GM21447 (cell line): ENCODE measurements around the gene SPIN2B.
"Not testable (repeated sequence)": the region's sequence is repeated elsewhere in the genome, so short reads cannot be mapped to it uniquely, and the experiment has no call there.

ENCODE experiments used
- ATAC-seq: cut with Tn5 transposase; IDR thresholded peaks from one replicate; pipeline ENCODE4 v1.9.1; 2021; ENCODE audit not compliant: unreplicated experiment

The SPIN2B gene

GRCh38 chrX:57121162-57121755 is at the start of gene SPIN2B:
Gene SPIN2B, minus strand, starts transcription at chrX:57121548.
- ATAC-seq: peak; percentile 100

DNA sequence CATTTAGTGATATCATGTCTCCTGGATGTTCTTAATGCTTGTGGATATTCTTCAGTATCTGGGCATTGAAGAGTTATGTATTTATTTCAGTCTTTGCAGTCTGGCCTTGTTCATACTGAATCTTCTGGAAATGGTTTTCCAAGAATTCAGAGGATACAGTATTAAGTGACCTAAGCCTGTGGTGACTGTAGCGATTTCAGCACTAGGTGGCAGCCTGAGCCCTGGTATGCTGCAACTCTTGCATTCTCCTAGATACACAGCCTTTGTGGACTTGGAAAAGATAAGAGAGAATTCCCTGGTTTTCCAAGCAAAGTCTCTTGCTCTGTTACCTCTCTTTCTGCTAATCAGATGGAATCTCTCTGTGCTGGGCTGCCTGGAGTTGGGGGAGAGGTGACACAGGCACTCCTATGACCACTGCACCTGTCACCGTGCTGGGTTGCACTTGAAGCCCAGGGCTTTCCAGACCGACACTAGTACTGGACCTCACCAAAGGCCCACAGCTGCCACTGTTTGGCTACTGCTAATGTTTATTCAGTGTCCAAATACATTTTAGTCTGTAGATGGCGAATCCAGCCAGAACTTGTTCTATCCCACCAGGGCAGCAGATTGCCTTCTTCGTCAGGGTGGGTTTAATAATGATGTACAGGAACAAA is 35.2 kb upstream of the SPIN2B start:
- no peak for ATAC-seq

DNA sequence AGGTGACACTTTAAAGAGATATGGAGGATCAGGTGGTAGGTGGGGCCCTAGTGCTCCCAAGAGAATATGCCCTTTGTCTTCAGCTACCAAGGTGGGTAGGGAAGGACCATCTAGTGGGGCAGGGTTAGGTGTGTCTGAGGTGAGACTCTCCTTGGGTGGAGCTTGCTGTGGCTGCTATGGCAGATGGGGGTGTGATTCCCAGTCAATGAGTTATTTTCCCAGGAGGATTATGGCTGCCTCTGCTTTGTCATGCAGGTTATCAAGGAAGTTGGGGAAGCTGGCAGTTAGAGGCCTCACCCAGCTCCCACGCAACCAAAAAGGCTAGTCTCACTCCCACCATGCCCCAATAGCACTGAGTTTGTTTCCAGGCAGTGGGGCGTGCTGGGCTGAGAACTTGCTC is 33.8 kb upstream of the SPIN2B start:
- ATAC-seq: no peak

DNA sequence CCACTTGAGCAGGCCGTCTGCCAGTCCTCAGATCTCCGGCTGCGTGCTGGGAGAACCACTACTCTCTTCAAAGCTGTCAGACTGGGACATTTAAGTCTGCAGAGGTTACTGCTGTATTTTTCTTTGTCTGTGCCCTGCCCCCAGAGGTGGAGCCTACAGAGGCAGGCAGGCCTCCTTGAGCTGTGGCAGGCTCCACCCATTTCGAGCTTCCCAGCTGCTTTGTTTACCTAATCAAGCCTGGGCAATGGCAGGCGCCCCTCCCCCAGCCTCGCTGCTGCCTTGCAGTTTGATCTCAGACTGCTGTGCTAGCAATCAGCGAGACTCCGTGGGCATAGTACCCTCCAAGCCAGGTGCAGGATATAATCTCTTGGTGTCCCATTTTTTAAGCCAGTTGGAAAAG is 30.9 kb upstream of the SPIN2B start:
- not testable (repeated sequence) for ATAC-seq

- no peak for ATAC-seq
Observed at GRCh38 chrX:57138674-57139073, 17.3 kb upstream of the SPIN2B start.

DNA sequence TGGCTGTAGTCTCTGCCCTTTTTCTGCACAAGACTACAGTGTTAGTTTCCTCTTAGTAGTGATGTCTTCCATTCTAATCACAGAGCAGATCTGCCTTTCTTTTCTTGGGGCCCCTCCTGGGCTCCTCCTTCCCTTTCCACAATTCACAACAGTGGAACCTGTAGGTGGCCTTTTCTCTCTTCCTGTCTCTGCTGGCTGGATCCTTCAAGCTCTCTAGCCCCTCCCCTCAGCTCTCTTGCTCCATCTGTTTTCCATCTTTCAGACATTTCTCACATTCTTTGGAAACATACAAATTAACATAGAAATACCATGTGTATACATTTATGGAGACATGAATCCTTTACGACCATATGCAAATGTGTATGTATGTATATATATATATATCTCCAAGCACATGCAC is 16.2 kb upstream of the SPIN2B start:
- no peak for ATAC-seq

DNA sequence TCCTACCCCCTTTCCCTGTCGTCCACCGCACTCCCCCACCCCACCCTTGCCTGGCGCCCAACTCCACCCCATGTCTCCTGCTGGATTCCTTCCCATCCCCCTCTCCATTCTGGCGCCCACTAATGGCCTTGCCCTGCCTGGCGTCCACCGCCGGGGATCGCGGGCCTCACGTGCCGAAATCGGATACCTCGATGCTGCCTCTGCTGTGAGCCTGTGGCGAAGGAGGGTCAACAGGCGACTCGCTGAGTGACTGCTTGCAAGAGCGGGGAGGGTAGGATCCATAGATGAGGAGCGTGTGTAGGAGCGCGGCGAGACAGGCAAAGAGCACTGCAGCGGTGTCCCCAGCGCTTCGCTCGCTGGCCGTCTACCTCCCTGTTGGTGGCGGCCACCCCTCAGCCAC is 15.7 kb upstream of the SPIN2B start, which contains the start of gene SPIN2A:
Gene SPIN2A, minus strand, starts transcription at position 325 of the 400 bp plus-strand sequence. CDS start 800 bp downstream, outside the sequence.
- ATAC-seq: not testable (repeated sequence)

GRCh38 chrX:57136589-57136988 is 15.2 kb upstream of the SPIN2B start:
- not testable (repeated sequence) for ATAC-seq

- ATAC-seq: no peak
Observed at GRCh38 chrX:57135287-57135686, 13.9 kb upstream of the SPIN2B start.

DNA sequence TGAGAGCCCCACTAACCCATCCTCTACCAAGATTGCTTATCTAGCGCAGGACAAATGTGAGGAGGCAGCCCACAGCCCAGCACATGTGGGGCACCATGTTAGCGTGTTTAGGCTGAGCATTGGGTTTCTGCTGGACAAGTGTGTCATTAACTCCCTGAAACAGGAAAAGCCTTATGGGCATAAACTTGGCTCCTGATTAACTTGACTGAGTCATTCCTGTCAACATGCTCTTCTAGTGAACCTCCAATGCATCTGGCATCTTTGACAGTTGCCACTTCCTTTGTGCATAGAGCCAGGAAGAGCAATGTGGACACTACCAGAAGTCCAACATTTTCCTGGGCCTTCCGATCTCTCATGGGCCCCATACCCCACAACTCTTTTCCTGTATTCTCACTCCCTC is 13.4 kb upstream of the SPIN2B start:
- ATAC-seq: no peak

DNA sequence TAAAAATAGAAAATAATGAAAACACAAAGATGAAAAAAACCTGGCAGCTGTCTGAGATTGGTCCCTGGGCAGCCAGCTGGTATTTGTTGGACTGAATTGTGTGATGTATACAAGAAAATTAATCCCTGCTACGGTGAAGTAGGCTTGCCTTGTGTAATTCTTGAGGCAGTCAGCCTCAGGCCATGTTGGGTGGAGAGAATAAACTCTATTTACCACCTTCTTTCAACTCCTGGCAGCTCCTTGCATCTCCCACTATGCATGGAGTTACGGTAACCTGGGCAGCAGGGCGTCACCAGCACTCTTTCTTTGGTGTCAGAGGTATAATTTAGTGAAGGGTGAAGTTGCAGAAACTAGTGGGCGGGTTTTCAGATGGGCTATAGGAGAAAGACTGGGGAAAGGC is 12.4 kb upstream of the SPIN2B start:
- no peak for ATAC-seq

DNA sequence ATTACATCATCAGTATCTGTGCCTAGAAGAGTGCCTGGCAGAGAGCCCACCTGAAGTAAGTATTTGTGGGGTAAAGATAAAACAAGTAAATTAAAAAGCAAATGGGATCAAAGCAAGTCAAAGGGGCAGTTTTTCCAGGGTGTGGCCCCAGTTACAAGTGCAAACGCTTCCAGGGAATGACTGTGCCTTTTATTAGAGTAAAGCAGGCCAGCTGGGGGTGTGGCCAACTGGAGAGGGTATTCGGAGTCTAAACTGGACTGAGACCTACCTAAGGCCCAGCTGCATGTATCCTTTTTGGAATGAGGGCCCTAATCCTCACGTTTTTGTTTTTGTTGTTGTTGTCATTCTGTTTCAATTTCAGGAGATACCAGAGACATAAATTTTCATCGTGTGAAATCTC is 11.9 kb upstream of the SPIN2B start:
- ATAC-seq: not testable (repeated sequence)

- ATAC-seq: no peak
Observed at GRCh38 chrX:57132046-57132445, 10.7 kb upstream of the SPIN2B start.

GRCh38 chrX:57121816-57122215 is 468 bp upstream of the SPIN2B start:
- ATAC-seq: no peak

DNA sequence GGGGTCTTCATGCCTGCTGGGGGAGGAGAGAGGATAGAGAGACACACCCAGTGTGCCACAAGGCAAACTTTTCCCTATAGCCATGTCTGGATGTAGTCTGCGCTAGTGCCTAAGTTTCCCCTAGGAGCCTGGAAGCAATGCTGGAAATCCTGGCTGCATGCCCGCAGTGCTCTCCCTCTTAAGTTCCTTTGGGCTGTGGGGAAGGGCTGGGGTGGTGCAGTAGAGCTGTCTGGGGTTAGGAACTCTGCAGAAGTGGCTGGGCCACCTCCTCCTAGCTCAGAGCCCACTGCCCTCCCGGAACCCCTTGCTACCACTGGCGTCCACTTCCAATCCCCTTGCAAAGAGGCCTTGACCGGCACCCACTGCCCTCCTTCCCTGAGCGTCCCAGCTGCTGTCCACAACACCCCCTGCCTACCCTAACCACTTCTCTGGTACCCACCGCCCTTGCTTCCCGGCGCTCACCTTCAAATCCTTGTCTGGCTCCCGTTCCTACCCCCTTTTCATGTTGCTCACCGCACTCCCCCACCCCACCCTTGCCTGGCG is 658 bp downstream of the SPIN2B start:
- ATAC-seq: not testable (repeated sequence)

- no peak for ATAC-seq
Observed at GRCh38 chrX:57119416-57119815, 1.9 kb downstream of the SPIN2B start.

DNA sequence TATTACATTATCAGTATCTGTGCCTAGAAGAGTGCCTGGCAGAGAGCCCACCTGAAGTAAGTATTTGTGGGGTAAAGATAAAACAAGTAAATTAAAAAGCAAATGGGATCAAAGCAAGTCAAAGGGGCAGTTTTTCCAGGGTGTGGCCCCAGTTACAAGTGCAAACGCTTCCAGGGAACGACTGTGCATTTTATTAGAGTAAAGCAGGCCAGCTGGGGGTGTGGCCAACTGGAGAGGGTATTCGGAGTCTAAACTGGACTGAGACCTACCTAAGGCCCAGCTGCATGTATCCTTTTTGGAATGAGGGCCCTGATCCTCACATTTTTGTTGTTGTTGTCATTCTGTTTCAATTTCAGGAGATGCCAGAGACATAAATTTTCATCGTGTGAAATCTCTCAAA is 3.8 kb downstream of the SPIN2B start:
- not testable (repeated sequence) for ATAC-seq

DNA sequence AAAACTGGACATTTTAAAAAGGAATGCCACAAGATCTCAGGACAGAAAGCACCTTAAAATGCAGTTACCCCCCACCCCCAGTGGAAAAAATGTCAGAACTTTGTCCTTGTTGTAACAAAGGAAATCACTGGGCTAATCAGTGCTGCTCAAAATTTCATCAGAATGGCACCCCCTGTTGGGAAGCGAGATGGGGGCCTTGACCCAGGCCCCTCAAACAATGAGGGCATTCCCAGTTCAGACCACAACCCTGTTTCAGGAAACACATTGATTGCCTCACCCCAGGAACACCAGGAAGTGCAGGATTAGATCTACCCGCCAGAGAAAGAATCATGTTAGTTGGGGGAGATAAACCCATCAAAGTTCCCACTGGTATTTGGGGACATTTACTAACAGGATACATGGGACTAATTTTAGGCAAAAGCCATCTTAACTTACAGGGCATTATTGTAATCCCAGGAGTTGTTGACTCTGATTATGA is 16.4 kb downstream of the SPIN2B start:
- no peak for ATAC-seq

DNA sequence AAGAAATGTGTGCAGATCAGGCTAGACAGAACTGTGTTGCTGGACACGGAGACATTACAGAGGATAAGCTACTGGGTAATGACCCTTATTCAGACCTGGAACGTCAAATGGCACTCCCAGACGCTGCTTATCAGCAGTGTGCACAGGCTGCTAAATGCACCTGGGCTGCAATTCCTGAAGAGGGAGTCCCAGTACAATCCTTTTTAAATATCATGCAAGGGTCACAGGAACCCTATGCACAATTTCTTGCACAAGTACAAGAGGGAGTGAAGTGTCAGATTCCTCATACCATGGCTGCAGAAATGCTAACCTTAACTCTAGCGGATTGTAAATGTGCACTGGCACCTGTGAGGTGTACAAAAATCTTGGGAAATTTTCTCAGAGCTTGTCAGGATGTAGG is 16.9 kb downstream of the SPIN2B start:
- ATAC-seq: no peak

DNA sequence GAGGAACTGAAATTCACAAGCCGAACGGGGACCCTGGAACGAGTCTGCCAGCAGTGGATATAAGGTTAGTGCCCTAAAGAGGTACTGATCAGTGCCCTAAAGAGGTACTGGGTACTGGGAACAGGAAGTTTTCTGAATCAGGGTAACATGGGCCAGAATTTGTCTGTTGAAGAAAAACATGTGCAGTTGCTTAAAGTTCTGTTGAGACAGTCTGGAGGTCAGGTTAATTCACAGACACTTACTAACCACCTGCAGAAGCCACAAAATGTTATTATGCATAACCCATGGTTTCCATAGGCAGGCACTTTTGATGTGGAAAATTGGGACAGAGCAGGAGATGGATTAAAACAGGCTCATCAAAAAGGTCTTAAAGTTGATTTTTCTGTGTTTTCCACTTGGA is 17.9 kb downstream of the SPIN2B start:
- no peak for ATAC-seq

- not testable (repeated sequence) for ATAC-seq
Observed at GRCh38 chrX:57102918-57103317, 18.4 kb downstream of the SPIN2B start.

DNA sequence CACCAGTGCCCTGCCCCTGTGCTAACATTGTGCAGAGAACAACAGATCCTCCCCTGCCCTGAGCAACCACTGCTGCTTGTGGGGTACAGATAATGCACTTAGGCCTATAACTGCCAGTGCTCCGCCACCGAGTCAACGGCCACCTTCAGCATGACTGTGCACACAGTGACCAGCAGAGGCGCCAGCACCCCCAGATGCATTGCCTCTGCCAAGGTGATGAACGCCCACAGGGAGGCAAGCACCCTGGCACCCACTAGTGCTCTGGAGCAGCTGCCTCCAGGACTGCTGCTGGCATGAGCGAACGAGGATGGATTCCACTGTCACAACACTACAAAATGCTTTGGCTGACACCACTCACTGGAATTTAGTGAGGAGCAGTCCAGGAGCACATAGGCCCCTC is 38.2 kb downstream of the SPIN2B start:
- ATAC-seq: no peak
